ENCODE results near the gene ZBTB39. TPM values are rescaled to one million over a fixed set of nuclear protein-coding genes. Genes with fewer than 3 reads are reported as not detected.

Gene ZBTB39
- total and polyA plus RNA-seq, 2 experiments from 2014 or later = 1.8 to 6.4 TPM

DNA sequence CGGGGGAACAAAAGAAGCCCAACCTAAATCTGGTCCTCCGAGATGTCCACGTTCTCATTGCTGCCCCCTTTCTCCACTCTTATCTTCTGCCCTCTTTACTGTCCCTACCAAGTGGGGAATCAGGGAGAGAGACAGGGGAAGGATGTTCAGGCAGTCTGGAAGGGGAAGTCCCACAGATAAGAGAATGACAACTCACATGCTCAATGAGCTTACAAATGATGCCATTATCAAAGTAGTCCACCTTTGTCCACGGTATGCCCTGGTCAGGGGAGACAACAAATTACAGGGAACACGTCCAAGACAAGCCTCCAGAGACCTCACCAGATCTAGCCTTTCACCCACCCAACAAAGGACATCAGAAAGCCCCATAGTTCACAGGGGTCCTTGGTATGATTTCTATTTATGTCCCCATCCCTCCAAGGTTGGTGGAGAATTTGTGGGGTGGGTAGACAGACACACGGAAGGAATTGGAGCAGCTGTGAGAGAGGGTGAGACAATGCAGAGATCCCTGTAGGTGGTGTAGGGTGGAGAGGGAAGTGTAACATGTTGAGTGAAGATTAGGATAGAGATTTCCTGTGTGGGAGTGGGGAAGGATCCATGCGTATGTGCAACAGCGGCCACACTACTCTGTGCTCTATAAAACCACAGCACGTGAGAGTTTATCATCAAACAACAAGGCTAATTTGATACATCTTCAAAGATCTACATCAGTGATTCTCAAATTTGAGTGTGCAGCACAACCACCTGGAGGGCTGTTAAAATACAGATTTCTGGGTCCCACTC lies 32.9 kb upstream of the ZBTB39 start:
- Histone ChIP-seq H2AFZ (no peak overlapping the region), H3K4me3 (no peak overlapping the region), H3K27me3 (no peaks in the 10 kb centered on the region), H3K9me3 (ENCODE audit: low read depth) (no peaks in the 10 kb centered on the region), H3K4me1 (ENCODE audit: insufficient read depth) (no peaks in the 10 kb centered on the region), H4K20me1 (ENCODE audit: insufficient read depth, poor library complexity, severe bottlenecking) (no peaks in the 10 kb centered on the region), H3K27ac (no peak overlapping the region), H3K36me3 (replicated peaks; ENCODE audit: insufficient read depth, low read depth) (no peaks in the 10 kb centered on the region), H3K9me2 (replicated peaks; ENCODE audit: insufficient read depth) (no peaks in the 10 kb centered on the region), H3K79me2 (no peaks in the 10 kb centered on the region), H3K4me2 (no peak overlapping the region)
- 84% methylated on average over 9 of the region's 9 CpGs for WGBS (ENCODE audit: low lambda C conversion rate, missing lambda C conversion rate)
- DNase-seq (ENCODE audit: low spot score) = no peak
- TF ChIP-seq, protein P1, sequence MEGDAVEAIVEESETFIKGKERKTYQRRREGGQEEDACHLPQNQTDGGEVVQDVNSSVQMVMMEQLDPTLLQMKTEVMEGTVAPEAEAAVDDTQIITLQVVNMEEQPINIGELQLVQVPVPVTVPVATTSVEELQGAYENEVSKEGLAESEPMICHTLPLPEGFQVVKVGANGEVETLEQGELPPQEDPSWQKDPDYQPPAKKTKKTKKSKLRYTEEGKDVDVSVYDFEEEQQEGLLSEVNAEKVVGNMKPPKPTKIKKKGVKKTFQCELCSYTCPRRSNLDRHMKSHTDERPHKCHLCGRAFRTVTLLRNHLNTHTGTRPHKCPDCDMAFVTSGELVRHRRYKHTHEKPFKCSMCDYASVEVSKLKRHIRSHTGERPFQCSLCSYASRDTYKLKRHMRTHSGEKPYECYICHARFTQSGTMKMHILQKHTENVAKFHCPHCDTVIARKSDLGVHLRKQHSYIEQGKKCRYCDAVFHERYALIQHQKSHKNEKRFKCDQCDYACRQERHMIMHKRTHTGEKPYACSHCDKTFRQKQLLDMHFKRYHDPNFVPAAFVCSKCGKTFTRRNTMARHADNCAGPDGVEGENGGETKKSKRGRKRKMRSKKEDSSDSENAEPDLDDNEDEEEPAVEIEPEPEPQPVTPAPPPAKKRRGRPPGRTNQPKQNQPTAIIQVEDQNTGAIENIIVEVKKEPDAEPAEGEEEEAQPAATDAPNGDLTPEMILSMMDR (IDR thresholded peaks at IDR 0.05; ENCODE audit: poor library complexity) = no peak
- TF ChIP-seq EZH2phosphoT487 (IDR thresholded peaks at IDR 0.05; ENCODE audit: low read depth, severe bottlenecking, unreplicated experiment) = no peak
- TF ChIP-seq EZH2 (IDR thresholded peaks at IDR 0.05; ENCODE audit: borderline replicate concordance) = no peak

GRCh38 chr12:57037264-57037663 lies 30.9 kb upstream of the ZBTB39 start:
- WGBS (ENCODE audit: low lambda C conversion rate, missing lambda C conversion rate) = 48% methylated on average over 3 of the region's 3 CpGs
- no peaks in the 10 kb centered on the region for H3K4me1 ChIP-seq (ENCODE audit: insufficient read depth)
- no peak overlapping the region for H3K4me2 ChIP-seq
- H3K9me2 ChIP-seq (replicated peaks; ENCODE audit: insufficient read depth) = no peaks in the 10 kb centered on the region
- no peak for DNase-seq (ENCODE audit: low spot score)
- no peaks in the 10 kb centered on the region for H3K79me2 ChIP-seq
- no peak overlapping the region for H2AFZ ChIP-seq
- no peaks in the 10 kb centered on the region for H3K27me3 ChIP-seq
- no peaks in the 10 kb centered on the region for H3K9me3 ChIP-seq (ENCODE audit: low read depth)
- no peaks in the 10 kb centered on the region for H3K36me3 ChIP-seq (replicated peaks; ENCODE audit: insufficient read depth, low read depth)
- no peaks in the 10 kb centered on the region for H4K20me1 ChIP-seq (ENCODE audit: insufficient read depth, poor library complexity, severe bottlenecking)
- H3K4me3 ChIP-seq = no peak overlapping the region
- H3K27ac ChIP-seq = no peak overlapping the region
- TF ChIP-seq EZH2 (IDR thresholded peaks at IDR 0.05; ENCODE audit: borderline replicate concordance) (no peak), EZH2phosphoT487 (IDR thresholded peaks at IDR 0.05; ENCODE audit: low read depth, severe bottlenecking, unreplicated experiment) (no peak)
- TF ChIP-seq, protein P1 (IDR thresholded peaks at IDR 0.05; ENCODE audit: poor library complexity) = no peak

DNA sequence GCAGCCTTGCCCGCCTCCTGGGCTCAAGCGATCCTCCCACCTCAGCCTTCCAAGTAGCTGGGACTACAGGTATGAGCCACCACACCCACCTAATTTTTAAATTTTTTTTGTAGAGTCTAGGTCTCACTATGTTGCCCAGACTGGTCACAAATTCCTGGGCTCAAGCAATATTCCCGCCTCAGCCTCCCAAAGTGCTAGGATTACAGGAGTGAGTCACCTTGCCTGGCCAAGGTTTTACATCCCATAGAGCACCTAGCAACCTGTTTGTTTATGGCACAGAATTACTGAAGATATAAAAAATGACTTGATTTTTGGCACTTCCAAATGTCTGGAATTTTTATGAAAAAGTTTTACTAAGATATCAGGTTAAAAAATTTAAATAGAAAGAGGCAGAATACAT lies 27.1 kb upstream of the ZBTB39 start:
- WGBS (ENCODE audit: low lambda C conversion rate, missing lambda C conversion rate) = 85% methylated on average over 3 of the region's 3 CpGs
- H3K4me2 ChIP-seq = no peak overlapping the region
- no peak for TF ChIP-seq EZH2phosphoT487 (IDR thresholded peaks at IDR 0.05; ENCODE audit: low read depth, severe bottlenecking, unreplicated experiment)
- TF ChIP-seq, protein P1 (IDR thresholded peaks at IDR 0.05; ENCODE audit: poor library complexity) = no peak
- no peak for TF ChIP-seq EZH2 (IDR thresholded peaks at IDR 0.05; ENCODE audit: borderline replicate concordance)

More for the DNA sequence above, 27.1 kb upstream of the ZBTB39 start:
- H3K27ac ChIP-seq = no peak overlapping the region
- no peak for DNase-seq (ENCODE audit: low spot score)
- H3K27me3 ChIP-seq = no peaks in the 10 kb centered on the region
- no peaks in the 10 kb centered on the region for H3K79me2 ChIP-seq
- H3K9me3 ChIP-seq (ENCODE audit: low read depth) = no peaks in the 10 kb centered on the region
- no peak overlapping the region for H2AFZ ChIP-seq
- H3K4me1 ChIP-seq (ENCODE audit: insufficient read depth) = no peaks in the 10 kb centered on the region
- no peak overlapping the region for H3K4me3 ChIP-seq
- H3K36me3 ChIP-seq (replicated peaks; ENCODE audit: insufficient read depth, low read depth) = no peaks in the 10 kb centered on the region
- no peaks in the 10 kb centered on the region for H4K20me1 ChIP-seq (ENCODE audit: insufficient read depth, poor library complexity, severe bottlenecking)
- no peaks in the 10 kb centered on the region for H3K9me2 ChIP-seq (replicated peaks; ENCODE audit: insufficient read depth)
